HG02763 (cell line): Measurements from ENCODE around the gene MYCL.

Source experiments
- ATAC-seq: cut with Tn5 transposase; IDR thresholded peaks from one replicate; pipeline ENCODE4 v1.9.1; 2021; ENCODE audit warnings: mild to moderate bottlenecking, moderate library complexity; ENCODE audit not compliant: unreplicated experiment

Gene MYCL, protein sequence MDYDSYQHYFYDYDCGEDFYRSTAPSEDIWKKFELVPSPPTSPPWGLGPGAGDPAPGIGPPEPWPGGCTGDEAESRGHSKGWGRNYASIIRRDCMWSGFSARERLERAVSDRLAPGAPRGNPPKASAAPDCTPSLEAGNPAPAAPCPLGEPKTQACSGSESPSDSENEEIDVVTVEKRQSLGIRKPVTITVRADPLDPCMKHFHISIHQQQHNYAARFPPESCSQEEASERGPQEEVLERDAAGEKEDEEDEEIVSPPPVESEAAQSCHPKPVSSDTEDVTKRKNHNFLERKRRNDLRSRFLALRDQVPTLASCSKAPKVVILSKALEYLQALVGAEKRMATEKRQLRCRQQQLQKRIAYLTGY

DNA sequence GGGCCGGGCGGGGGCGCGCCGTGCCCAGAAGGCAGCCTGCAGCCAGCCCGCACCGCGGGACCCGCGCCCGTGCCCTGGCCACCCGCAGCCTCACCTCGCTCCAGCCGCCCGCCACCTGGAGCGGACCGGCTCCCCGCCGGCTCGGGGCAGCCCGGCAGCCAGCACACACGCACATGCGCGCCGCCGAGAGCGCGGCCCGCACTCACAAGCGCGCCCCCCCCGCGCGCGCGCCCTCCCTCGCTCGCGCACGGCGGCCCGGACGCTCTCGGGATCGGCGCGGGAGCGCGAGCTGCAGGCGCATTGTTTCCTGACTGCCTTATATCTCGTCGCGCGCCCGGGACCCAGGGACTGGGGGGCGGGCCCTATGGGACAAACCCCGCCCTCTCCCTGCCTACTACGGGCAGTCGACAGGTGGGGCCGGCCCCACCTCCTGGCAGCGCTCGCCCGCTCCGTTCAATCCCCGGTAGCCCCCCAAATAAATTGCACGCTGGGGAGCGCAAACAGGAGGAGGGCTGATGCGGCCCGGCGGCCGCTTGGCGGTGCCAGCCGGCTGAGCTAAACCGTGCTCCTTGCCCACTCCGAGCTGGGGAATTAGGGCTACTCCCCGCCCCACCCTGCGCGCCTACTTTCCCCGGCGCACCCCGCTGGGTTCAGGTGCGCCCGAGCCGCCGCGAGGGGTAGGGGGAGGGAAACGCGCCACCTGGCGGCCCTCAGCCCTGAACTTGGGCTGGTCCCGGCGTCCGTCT is at the start of gene MYCL:
Gene MYCL (minus strand): TSS at position 204 of the 746 bp plus-strand sequence. CDS start 483 bp downstream, outside the sequence.
- ATAC-seq = peak; percentile 77

DNA sequence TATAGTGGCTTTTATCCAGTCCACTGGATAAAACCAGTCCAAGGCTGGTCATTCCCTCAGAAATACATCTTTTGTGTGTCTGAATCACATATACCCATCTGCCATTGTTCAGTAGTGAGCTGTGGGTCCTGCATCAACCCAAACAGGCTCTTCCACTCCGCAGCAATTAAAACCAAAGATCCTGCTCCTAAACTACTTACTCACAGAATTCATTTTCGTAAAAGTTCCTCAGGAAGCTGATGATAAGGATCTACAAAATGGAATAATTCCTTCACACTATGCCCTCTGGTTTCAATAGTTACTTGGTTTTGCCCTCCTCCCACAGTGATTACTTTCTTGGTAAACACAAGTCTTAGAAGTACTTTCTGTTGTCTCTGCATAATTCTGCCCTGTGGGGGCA is 48.2 kb upstream of the MYCL start:
- no peak for ATAC-seq

DNA sequence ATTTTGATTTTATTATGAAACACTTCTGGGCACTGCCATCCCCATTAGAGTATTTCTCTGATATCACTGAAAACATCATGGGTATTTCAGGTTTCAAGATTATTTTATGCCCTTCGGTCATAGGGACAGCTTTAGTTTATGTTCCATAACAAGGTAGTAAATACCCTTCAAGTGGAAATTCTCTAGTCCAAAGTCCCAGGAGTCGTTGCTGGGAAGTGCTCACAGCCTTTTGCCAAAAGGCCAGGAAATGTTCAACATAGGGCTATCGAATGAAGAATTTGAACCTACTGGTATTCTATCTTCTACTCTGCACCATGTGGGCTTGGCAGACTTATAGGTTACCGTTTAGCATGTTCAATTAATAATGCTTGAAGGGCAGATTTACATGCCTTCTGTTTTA is 45.5 kb upstream of the MYCL start:
- ATAC-seq = no peak

DNA sequence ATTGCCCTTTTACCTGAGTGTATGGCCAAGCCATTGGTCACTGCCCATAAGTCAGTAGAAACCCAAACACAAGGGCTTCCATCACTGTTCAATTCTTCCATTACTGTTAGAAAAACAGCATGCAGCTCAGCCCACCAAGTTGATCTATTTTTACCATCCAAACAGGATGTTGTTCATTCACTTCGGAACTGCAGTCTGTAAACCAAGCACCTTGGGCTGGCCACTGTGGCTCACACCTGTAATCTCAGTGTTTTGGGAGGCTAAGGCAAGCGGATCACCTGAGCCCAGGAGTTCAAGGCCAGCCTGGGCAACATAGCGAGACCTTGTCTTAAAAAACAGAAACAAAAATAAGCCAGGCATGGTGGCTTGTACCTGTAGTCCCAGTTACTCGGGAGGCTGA is 44.5 kb upstream of the MYCL start:
- no peak for ATAC-seq

DNA sequence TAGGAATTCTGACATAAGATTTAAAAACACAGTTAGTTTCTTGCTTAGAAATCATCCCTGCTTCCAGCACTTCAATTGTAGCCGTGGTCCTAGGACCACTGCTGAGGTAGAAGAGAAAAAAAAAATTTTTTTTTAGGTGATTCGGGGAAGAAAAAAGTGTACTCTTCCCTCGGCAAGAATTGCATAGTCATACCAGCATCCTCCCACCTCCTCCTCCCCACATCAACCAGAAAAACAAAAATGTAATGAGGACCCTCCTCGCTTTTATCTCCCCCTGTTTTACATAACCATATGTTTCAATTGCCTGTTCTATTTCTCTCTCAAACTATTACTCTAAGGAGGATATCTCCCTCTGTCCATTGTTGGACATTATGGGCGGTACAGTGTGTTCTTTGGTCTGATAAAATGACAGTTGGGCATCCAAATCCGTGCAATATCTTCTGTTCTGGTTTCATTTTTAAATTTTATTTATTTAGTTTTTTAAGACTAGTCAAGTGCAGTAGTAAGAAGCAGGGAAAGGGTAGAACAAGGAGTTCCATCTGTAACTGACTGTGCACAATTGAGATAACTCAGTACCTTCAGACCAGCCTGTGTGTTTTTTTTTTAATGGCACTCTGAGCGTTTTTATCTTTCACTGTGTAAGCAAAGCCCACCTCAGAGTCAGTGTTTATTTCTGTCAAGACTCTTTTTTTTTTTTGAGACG is 42.8 kb upstream of the MYCL start:
- ATAC-seq = no peak

DNA sequence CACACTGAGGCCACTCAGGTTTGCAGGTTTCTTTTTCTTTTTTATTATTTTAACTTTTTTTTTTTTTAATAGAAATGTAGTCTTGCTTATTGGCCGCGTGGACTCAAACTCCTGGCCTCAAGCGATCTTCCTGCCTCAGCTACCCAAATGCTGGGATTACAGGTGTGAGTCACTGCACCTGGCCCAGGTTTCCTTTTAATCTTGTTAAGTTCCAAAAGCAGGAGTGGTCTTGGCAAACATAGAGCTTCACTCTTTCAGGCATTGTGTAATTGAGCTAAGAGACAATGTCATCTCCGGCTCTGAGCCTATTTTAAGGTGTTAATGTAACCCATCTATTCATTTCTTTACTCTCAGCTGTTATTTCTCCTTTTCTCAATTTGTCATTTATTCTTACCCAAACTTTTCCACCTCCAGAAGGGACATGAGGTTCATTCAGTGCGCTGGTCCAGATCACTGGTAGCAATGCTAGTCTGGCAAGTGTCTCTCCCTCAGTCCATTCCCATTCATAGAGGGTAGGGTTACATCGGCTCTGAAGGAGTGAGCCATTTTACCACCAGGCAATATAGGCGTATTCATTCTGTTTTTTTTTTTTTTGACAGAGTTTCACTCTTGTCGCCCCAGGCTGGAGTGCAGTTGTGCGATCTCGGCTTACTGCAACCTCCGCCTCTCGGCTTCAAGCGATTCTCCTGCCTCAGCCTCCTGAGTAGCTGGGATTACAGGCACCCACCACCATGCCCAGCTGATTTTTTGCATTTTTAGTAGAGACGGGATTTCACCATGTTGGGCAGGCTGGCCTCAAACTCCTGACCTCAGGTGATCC is 42.0 kb upstream of the MYCL start:
- ATAC-seq = no peak

DNA sequence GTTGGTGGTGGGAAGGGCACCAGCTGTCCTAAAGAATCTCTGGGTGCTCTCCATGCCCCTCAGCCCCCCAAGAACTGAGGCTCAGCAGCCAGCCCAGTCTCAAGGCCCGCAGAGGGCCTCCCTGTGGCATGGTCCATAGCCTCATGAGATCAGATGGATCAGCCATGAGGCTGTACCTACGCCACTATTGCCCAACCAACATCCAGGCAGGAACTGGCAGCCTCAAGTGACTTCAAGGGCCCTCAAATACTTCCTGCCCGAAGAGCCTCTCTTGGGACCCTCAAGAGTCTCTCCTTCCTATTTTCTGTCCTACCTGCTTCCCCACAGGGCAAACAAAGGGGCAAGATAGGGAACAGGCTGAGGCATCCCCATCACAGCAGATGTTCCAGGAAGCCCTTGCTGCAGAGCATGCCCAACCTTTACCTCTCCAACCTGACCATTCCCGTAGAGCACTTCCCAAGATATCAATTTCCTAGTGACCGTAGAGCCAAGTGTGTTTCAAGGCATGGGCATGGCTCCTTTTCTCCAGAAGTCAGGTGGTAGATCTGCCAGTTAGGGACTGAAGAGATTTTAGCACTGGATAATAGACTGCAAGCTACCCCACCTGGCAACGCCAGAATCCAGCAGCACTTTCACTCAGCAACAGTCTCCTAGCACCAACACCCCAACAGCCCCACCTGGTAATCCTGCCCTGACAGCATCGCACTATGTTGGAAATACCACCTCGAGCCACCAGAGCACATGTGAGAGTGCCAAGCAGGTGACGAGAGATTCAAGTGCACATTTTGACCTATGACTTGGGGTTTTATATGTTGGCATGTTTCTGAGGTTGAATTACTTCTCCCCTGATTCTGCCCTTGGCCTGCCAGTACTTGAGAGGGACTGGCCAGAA is 39.5 kb upstream of the MYCL start:
- ATAC-seq = no peak

DNA sequence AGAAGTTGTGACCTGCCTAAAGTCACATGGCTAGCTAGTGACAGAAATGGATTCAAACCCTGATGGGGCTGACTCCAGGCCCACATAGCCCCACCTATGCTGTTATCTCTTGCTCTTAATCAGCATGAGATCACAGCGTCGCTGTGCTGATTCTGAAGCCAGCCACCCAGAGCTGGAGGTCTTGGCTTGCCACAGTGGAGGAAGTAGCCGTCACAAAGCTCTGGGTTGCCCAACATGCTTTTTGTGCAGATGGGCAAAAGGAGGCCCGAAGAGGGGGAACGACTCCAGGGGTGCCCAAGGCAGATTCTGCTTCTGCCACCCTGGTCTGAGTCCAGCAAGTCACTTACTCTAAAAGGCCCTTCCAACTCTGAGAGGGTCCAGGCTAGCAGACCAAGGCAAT is 38.5 kb upstream of the MYCL start:
- no peak for ATAC-seq

DNA sequence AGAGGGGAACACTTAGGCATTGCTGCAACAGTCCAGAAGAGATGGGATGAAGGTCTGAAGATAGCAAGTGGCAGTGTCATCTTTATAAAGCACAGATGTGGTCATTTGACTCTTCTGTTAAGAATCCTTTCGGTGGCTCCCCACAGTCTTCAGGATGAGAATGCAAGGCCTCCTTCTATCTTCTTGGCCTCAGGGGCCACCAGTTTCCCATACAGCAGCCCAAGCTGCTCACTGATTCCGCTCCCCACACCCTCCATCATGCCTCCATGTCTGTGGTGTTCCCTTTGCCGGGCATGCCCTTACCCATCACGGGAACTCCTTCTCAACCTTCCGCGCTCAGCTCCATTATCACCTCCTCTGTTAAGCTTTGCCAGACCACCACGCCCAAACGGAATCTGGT is 37.1 kb upstream of the MYCL start:
- no peak for ATAC-seq

DNA sequence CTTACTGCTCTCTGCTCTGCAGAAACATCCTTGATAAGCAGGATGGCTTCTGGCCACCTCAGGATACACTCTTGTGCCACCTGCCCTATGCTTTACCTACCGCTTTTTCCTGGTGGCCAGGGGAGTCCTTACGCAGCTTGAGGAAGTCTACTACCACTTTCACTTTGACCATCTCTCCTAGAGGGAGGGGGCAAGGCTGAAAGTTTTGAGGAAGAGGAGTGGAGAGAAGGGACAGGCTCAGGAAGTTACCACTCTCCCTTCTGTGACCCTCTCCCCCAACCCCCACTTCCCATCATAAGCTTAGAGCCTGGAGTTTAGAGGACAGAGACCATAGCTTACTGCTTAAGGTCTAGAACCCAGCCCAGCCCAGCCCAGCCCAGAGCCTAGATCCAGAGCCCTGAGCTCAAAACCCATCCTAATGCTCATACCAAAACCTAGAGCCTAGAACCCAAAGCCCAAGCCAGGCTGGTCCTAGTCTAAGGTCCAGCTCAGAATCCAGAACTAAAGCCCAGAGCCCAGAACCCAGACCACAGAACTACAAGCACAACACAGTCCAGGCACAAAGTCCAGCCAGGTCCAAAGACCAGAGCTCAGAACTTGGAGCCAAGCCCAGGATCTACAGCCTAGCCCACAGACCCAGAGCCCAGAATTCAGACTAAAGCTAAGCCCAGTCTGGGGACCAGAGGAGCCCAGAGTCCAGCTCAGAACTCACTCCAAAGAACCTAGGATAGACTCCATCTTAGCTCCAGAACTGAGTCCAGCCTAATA is 35.2 kb upstream of the MYCL start:
- ATAC-seq = no peak

DNA sequence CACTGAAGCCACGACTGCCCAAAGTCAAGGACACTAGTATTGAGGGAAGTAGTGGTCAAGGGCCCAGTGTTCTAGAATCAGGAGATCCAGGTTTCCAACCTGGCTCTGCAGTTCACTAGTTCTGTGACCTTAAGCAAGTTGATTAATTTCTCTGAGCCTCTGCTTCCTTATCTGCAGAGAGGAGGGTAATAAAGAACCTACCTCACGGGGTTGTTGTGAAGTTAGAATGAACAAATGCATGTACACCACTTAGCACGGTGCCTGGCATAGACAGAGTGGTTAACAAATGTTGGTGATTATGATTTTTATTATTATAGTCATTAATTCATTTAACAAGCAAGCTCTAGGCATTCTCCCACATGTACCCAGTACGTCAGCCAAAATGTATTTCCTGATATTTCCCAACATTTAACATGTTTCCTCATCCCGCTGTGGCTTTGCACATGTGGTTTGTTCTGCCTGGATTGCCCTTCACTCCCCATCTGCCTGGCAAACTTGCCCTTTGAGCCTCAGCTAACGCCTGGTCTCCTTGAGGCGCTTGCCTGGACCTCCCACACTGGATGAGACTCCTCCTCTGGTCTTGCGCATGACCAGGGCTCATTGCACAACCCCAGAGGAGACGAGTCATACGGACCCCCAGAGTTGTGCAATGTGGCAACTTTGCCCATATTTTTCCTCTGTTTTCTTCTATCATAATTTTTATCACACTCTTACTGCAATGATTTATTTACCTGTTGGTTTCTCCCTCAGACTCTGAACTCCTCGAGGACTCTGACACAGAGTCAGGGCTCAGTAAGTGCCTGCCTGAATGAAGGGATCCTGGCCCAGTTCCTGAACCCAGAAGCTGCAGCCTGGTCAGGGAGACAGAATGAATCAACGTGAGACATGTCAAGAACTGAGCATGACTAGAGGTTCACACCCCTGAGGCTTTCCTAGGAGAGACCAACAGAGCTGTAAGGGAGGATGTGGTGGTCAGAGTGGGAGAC is 32.5 kb upstream of the MYCL start:
- ATAC-seq = no peak

DNA sequence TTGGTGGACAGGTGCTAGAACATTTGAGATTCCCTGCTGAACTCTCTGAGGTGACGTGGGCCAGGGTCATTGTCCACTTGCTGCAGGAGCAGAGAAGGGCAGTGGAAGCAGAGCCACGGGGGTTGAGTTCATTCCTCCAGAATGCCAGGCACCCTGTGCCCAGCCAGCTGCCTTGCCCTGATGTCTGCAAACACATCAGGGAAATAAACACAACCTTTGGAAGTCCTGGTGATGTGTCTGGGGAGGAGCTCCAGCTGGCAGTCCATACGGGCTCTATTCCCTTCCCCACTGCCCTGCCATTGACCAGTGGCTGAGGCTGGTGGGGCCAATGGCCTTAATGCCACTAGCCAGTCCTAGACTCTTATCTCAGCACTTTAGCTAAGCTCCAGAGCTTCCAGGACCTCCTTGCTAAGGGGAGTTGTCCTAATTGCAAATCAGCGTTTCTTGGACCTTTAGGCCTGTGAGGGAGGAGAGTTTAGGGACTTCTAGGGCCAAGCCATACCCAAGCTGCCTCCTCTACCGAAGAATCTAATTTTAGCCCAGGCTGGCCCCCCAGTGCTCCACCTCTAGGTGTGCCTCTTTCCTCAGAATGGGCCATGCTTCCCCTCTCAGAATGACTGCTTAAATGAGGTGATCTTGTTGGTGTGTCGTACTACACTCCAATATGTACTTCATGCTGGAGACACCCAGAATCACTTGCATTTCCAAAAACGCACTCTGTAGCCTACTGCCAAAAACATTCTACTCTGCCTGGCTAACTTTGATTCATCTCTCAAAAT is 27.3 kb upstream of the MYCL start:
- no peak for ATAC-seq

DNA sequence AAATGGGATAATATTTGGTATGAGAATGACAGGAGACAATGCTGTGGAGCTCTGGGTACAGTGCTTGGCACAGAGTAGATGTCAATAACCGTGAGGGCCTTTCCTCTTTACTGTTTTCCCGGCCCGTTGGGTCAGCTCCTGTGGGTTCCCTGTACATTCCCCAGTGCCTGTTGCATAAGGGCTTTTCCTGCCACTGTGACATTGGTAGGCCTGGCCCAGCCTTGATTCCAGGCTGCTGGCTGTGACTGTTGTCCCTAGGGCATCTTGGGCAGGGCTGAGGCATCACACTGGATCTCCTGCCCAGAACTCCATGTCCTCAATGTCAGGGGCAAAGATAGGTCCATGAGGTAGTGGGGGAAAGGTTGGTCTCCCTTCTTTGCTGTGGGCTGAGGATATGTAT is 25.8 kb upstream of the MYCL start:
- ATAC-seq = no peak

DNA sequence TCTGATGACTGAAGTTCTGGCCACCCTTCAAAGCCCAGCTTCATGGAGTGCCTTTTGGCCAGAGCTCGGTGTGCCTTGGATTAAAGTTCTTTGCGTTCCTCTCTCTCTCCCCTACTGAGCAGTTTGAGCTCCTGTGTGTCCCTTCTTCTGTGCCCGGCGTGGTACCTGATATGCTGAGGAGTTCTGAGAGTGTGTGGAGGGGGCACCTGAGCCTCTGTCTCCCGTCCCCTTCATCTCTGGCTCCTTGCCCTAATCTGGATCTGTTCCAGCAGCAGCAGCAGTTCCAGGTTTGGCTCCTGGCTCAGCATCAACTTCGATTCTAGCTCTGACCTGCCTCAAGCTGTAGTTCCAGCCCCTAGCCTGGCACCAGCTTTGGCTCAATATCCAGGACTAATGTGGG is 25.1 kb upstream of the MYCL start:
- ATAC-seq = no peak

DNA sequence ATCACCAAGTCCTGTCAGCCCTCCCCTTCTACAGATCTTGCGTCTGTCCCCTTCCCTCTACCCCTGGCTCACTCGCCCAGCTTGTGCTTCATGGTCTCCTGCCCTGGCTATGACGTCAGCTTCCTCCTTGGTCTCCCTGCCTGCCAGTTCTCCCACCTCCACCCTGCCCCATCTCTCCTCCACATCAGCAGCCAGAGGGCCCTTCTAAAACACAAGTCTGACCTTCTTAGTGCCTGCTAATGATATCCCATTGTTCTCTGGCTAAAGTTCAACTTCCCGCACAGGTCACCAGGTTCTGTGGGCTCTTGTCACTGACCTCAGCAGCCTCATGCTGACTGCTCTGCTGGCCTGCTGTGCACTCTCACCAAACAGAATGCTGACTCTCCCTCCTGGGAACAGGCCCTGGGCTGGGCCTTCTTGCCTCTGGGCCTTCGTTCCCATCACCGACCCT is 24.7 kb upstream of the MYCL start:
- ATAC-seq = no peak

DNA sequence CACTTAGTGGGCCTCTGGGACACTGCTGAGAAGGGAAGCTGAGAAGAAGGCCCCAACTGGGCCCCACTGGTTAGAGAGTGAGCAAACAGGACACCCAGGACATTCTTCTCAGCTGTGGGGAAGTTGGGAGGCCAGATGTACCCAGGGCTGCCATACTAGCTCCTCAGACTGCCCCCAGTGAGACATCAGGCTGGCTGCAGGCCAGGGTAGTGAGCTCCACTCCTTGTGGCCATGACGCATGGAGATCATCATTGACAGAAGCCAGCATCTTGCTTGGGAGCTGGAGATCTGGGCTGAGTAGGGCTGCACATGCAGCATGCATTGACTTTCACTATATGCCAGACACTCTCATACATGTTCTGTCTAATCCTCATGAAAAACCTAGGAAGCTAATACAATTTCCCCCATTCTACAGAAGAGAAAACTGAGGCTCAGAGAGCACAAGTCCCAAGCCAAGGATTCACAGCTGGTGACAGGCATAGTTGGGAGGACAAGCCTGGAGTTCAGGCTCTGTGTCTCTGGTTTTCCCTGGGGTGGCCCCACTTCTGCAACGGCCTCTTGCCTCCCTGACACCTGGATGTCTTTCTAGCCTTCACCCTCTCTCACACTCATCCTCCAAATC is 24.1 kb upstream of the MYCL start:
- no peak for ATAC-seq

DNA sequence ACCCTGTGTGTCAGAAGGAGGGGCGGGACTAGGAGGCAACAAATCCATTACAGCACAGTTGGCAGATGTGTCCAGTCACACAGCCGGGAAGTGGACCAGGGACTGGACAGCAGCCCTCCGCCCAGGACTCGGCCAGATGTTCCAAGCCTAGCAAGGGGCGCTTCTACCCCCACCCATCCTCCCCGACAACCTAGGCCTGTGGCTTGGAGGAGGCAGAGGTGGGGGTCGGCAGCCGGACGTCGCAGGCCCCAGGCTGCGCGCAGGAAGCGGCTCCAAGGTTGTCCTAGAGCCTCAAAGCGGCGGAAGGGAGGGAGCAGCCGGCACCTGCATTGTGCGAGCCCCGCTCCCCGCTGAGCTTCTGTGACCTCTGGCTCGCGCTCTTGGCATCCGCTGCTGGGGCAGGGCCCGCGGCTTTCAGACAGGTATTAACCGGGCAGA is 20.6 kb upstream of the MYCL start:
- ATAC-seq = no peak
